ENCODE results near the gene GFI1B.
"Not testable (repeated sequence)": the region's sequence is repeated elsewhere in the genome, so short reads cannot be mapped to it uniquely, and the experiment has no call there.

Gene GFI1B

DNA sequence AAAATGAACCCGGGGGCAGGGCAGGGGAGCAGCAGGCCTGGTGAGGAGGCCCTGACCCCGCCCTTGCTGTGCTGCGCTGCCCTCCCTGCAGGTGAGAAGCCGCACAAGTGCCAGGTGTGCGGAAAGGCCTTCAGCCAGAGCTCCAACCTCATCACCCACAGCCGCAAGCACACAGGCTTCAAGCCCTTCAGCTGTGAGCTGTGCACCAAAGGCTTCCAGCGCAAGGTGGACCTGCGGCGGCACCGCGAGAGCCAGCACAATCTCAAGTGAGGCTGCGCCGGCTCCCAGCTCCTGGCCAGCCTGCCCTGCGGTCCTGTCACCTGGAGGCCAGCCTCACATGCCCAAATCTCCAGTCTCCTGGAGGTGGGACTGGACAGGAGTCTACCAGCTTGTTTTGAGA is 12.3 kb downstream of the GFI1B start:
- DNase-seq (ENCODE audit: low read depth in 4 of 4, low spot score in 1 of 4): no peak

DNA sequence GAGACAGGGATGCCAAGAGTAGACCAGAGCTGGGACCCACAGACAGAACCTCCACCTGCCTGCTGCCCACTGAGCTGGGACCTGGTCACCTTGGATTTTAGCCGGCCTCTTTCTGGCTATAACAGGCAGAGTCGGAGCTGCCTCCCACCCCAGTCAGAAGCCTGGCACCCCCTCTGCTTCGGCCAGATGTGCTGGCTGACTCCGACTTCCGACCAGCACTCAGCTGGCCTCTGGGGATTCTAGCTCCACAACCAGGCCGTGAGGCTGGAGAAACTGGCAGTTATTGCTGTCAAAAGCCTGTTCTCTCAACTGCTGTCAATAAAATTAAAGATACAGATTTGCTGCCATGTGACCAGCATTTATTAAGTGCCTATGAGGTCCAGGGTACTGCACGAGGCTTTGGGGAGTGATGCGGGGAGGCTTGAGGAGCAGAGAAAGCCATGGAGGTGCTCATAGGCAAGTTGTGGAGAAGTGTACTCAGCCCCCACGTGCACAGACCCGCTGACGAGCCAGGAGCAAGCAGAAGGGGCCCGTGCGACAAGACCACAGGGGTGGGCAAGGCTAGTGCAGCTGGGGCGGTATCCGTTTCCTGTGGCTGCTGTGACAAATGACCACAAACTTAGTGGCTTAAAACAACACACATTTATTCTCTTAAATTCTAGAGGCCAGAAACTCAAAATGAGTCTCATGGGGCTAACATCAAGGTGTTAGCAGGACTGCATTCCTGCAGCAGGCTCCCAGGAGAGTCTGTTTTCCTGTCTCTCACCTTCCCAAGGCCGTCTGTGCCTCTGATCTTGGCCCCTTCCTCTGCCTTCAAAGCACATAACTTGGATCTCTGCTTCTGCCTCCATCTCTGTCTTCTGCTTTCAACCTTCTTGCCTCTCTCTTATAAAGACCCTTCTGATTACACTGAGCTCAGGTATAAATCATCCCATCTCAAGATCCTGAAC is 13.1 kb downstream of the GFI1B start:
- no peak for DNase-seq (ENCODE audit: low read depth in 4 of 4, low spot score in 1 of 4)

DNA sequence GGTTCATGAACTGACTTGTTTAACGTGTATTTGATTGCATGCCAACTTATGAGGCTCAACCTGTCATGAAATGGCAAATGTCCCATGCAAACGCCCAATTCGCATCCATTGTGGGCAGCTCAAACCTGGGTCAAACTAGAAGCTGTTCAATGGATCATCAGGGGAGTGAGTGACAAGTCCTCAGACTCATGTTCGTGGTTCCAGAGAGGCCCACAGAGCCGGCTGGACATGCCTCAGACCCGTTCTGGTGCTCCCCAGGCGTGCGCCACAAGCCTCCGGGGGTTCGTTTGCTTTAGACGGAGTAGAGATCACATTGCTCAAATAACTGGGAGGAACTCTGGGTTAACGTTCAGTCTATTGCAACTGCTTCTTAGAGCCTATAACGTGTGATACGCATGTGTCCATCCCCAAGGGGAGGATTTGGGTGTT is 15.0 kb downstream of the GFI1B start:
- no peak for DNase-seq (ENCODE audit: low read depth in 4 of 4, low spot score in 1 of 4)

DNA sequence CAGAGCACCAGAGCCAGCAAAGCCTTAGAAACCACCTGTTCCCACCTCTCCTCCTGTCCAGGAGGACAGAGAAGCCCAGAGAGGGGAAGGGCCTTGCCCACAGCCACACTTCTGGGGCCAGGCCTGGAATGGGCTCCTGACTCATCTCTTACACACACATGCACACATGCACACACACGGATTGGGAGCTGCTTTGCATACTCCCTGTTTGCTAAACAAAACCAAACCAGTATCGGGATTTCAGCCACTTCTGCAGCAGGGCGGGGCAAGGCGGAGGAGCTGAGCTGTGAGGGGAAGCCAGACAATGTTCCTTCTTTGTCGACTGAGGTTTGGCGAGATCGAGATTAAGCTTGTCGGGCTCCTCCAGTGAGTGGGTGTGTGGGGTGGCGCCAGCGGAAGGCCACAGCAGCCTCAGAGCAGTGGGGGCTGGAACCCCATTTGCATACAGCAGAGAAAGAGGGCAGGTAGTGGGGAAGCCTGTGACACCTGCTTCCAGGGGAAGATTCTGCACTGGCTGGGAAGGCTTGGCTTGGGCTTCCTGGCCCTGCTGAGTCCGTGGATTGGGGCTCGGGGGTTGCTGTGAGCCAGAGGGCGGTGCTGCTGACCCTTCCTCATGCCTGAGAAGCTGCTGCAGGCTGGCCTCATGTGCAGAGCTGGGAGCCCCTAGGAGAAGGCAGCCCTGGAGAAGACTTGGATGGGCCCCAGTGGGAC is 16.1 kb downstream of the GFI1B start:
- no peak for DNase-seq (ENCODE audit: low read depth in 4 of 4, low spot score in 1 of 4)

DNA sequence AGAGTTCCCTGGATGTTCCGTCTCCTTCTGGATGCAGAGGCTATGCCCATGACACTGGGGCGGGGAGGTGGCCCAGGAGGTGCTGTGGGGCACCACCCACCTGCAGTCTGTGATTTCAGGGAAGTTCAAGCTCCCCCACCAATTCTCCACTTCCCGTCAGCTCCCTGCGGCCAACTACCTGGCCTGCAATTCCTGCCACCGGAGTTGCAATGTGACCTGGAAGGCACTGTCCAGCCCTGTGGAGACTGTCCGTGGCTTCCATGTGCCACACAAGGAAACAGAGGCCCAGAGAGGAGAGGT is 16.6 kb downstream of the GFI1B start:
- no peak for DNase-seq (ENCODE audit: low read depth in 4 of 4, low spot score in 1 of 4)

DNA sequence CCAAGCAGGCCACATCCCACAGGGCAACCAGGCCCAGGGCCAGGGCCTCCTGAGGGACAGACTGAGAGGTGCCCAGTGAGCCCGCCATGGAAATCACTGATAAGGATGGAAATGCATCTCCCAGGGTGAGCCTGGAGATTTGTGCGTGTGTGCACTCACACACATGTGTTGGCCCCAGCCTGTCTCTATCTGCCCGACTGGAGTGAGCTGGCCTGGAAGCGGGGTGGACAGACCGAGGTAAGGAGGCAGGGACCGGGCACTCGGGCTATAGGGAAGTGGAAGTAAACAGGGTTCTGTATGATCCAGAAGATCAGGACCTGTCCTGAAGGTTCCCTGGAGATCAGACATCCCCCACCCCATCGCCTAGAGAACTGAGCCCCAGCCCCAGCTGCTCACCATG is 17.4 kb downstream of the GFI1B start:
- no peak for DNase-seq (ENCODE audit: low read depth in 4 of 4, low spot score in 1 of 4)

DNA sequence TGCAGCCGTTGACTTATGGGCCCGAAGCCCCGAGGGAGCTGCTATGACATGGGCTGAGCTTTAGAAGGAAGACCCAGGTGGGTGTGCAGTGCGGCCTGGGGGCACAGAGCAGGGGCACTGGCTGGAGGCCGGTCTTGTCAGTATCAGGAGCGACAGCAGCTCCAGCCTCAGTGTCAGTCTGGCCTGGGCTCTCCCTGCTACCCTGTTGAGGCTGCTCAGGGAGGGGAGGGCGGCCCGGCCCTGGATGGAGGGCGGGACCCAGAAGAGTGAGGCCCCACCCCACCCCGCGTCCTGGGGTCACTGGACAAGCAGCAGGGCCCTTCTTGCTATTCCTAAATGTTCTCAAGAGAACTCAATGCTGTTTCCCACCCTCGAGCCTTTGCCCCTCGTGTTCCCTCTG is 18.0 kb downstream of the GFI1B start:
- no peak for DNase-seq (ENCODE audit: low read depth in 4 of 4, low spot score in 1 of 4)

DNA sequence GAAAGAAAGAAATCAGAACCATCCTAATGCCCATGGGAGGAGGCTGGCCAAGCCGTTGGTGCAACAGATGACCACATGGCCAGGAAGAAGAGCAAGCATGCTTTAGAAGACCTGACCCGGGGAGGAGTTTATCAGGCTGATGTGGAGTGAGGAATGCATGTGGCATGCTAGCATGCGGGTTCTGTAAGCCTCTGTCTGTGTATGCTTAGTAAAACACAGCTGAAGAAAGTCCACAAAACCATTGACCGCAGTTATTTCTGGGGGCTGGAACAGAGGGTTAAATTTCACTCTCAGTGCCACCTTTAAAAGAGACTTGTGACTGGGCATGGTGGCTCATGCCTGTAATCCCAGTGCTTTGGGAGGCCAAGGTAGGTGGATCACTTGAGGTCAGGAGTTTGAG is 19.1 kb downstream of the GFI1B start:
- DNase-seq (ENCODE audit: low read depth in 4 of 4, low spot score in 1 of 4): no peak

DNA sequence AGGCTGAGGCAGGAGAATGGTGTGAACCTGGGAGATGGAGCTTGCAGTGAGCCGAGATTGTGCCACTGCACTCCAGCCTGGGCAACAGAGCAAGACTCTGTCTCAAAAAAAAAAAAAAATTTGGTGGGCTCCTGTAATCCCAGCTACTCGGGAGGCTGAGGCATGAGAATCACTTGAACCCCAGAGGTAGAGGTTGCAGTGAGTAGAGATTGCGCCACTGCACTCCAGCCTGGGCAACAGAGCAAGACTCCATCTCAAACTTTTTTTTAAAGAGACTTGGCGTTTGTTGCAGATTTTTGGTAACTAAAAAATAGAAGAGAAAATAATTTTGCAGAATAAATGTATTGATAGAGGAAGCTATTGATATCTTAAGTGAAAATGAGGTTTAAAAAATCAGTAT is 19.7 kb downstream of the GFI1B start:
- not testable (repeated sequence) for DNase-seq (ENCODE audit: low read depth in 4 of 4, low spot score in 1 of 4)

DNA sequence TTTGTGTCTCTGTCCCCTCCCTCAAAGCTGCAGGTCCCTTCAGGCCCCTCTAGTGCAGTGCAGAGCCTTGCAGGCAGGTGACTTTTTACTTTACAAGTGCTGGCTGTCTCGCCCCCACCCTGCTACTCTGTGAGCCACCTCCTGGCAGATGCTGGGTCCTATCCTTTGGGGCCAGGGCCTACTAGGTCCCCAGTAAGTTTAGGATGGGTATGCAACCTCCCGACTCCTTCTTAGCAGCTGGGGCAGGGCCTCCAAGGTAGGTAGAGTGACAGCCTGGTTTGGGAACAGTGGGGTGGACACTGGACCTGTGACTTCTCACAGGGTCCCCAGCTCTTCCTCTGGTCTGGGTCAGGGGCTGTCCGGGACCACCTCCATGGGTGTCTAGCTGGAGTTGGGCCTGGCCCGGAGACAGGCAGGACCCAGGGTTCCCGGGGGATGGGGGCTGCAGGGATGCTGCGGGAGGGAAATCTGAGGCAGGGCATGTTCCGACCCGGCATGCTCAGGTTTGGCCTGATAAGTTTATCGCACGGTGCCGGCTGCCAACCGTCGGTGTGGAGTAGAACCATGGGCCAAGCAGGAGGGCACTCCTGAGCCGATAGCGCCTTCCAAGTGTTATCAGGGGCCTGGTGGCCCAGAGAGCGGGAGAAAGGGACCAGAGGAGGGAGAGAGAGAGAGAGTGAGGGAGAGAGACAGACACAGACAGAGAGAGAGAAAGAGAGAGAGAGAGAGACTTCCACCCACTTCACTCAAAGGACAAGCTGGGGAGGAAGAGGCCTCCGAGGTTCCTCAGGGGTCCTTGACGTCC is 20.5 kb downstream of the GFI1B start:
- DNase-seq (ENCODE audit: low read depth in 4 of 4, low spot score in 1 of 4): no peak

DNA sequence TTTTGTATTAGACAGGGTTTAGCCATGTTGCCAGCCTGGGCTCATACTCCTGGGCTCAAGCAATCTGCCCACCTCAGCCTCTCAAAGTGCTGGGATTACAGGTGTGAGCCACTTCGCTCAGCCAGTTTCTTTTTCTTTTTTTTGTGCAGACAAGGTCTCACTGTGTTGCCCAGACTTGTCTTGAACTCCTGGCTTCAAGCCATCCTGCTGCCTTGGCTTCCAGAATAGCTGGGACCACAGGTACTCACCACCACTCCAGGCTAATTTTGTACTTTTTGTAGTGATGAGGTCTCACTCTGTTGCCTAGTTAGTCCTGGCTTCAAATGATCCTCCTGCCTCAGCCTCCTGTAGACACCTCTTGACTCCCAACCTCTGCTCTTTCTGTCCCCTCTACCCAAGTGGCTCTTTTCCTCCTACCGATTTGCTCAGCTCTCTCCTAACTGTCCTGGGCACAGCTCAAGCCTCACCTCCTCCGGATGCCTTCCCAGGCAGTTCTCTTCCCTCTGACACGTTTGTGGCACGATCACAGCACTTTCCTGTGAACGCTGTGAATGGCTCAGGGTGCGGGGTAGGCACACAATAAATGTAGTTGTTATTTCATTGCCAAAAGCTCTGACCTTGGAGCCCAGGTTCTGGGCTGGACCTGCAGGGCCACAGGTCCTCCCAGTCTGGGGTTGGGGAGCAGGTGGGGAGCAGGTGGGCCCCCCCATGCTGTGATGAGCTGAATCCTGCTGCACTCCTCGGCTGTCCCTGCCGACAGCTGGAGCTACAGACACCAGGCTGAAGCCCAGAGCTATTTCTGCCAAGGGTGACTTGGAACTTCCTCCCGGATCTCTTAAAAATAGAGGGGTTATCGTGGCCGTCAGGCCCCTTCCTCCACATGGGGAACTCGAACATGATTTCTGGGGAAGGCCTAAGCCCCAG is 23.9 kb downstream of the GFI1B start:
- DNase-seq (ENCODE audit: low read depth in 4 of 4, low spot score in 1 of 4): no peak

DNA sequence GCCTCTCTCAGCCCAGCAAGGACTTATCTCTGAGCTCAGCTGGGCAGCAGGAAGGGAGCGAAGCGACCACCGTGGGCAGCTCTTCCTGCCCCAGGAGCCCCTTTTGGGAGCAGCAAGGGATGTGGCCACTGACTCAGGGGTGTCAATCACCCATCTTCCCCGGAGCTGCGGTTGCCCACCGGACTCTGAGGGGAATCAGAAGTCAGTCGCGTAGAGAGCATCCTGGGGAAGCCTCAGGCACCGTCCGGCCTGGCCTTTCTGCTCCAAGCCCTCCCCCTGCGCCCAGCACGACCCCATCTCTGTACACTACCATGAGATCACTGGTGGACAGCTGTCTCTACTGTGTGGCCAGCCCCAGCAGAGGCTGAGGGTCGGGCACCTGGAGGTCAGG is 24.6 kb downstream of the GFI1B start:
- DNase-seq (ENCODE audit: low read depth in 4 of 4, low spot score in 1 of 4): no peak

DNA sequence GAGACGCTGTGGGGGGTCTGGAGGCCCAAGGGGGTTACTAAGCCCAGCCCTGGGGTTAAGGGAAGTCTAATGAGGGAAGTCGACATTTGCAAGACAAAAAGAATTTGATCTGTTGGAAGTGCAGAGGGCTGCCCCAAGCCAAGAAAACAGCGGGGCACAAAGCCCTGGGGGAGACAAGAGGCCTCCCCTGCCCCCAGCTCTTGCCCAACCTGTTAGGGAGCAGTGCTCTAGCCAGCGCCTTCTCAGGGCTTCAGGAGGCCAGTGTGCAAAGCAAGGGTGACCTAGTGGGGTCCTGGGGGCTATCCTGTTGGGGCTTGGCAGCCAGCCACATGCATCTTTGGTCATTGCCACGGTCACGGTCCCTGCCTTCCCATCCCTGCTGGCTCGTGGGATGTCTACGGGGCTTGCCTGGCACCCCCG is 25.2 kb downstream of the GFI1B start:
- DNase-seq (ENCODE audit: low read depth in 4 of 4, low spot score in 1 of 4): no peak

DNA sequence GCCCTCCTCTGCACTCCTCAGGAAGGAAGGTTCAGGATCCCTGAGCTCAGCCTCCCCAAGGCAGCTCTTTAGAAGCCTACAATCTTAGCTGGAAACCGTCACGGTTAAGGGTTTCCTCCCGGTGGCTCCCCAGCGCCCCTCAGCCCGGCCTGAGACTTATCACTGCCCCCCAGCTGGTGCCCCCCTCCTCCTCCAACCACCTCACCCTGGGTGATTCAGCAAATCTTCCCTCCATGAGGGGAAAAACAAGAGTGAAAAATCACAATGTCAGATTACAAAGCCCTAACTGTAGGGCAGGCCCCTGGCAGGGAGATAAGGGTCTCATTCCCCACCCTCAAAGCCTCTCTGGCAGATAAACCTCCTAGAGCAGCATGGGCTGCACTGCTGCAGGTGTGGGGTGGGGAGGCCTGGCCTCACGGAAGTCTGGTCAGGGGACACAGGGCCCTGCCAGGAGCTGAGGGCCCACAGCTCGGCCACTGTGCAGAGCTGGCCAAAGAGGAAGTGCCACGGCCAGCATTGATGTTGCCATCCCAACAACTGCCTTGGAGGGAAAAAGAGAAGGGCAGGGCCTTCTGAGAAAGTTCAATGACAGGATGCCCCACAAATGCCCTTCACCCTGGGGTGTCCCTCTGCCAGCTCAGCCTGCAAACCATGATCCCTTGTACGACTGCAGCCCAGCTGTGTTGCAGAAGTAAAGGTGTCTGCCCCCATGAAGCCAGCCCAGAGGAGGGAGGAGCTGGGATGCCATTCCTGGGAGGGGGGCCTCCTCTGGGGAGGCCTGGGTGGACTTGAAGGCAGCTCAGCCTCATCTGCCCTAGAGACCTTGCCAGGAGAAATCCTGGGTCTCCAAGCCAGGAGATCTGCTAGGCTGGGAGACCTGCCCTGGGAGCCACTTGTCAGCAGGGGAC is 25.9 kb downstream of the GFI1B start:
- no peak for DNase-seq (ENCODE audit: low read depth in 4 of 4, low spot score in 1 of 4)

DNA sequence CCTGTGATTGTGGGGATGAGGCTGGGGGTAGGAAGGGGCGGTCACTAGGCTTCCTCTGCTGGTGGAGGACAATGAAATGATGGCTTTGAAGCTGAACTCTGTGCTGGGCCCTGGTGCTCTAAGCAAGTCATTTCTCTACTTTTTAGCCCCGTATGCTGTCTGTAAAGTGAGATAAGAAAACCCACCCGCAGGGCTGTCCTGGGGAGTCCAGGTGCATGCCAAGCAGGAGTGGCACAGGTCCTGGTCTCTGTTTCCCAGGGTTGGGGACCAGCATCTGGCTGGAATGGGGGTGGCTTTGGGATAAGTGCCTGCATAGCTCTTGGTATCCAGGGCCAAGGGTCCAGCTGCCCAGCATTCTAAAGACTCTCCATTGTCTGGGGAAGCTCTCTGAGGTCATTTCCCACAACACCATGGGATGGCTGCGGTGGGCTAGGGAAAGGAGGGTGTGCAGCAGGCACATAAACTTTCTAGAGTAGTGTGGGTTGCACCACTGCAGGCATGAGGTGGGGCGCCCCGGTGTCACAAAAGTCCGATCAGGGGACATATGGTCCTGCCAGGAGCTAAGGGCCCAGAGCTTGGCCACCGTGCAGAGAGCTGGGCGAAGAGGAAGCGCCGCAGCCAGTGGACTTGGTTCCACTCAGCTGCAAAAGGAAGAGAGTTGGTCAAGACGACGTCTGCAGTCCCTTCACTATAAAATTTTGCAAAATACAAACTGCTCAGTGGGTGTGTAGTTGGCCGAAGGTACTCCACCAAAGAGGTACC is 26.7 kb downstream of the GFI1B start:
- DNase-seq (ENCODE audit: low read depth in 4 of 4, low spot score in 1 of 4): no peak

DNA sequence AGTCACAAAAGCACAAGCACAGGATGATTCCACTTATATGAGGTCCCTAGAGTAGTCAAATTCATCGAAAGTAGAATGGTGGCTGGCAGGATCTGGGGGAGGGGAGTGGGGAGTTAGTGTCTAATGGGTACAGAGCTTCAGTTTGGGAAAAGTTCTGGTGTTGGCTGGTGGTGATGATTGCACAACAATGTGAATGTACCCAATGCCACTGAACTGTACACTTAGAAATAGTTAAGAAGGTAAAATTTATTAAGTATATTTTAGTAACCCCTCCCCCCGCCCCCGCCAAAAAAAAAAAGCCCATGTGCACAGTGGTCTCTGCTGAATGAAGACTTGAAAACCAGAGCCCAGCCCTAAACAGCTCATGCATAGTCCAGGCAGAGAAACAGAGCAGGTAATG is 27.5 kb downstream of the GFI1B start:
- no peak for DNase-seq (ENCODE audit: low read depth in 4 of 4, low spot score in 1 of 4)

DNA sequence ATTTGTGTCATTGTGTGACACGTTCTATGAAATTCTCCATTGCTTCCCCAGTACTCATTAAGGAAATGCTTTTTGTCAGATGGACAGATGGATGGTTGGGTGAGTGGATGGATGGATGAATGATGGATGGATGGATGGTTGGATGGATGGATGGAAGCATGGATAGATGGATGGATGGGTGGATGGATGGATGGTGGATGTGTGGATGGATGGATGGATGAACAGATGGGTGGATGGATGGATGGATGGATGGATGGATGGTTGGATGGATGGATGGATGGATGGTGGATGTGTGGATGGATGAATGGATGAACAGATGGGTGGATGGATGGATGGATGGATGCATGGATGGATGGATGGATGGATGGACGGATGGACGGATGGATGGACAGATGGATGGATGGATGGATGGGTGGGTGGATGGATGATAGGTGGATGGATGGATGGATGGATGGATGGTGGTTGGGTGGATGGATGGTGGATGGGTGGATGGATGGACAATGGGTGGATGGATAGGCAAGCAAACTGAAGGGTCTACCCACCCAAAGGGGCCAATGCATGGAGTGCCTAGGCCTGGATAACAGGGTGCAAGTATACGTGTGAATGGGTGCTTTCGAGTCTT is 28.3 kb downstream of the GFI1B start:
- DNase-seq (ENCODE audit: low read depth in 4 of 4, low spot score in 1 of 4): no peak

DNA sequence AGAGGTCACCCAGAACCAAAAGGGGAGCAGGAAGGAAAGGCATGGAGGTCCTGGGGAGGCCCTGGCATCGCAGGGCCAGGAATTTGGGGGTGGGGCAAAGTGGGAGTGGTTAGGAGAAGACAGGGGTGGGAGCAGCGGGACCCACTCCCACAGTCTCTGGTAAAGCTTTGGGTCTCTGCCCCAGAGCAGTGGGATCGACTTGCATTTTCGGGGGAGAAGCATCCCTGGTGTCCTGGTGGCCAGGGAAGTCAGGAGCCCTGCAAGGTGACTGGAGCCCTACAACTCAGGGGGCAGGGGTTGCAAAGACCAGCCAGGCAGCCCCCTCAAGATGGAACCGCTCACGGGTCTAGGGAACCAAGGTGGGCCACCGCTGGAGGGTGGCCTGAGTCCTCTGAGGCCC is 29.9 kb downstream of the GFI1B start:
- no peak for DNase-seq (ENCODE audit: low read depth in 4 of 4, low spot score in 1 of 4)

DNA sequence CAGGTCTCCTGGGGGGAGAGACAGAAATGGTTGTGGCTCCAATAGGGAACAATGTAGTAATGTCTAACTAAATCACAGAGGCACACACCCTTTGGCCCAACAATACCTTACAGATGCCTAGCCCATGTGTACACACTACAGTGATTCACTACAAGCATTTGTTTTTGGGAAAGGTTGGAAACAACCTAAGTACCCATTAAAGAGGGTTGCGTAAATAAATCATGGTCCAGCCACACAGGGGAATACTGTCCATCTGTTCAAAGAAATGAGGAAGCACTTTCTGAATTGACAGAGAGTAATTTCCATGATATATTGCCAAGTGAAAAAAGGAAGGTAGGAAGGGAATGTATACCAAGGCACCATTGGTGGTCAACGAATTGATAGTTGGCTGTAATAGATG is 30.3 kb downstream of the GFI1B start:
- DNase-seq (ENCODE audit: low read depth in 4 of 4, low spot score in 1 of 4): no peak
